ENCODE measurements around the gene DHDDS.

DNA sequence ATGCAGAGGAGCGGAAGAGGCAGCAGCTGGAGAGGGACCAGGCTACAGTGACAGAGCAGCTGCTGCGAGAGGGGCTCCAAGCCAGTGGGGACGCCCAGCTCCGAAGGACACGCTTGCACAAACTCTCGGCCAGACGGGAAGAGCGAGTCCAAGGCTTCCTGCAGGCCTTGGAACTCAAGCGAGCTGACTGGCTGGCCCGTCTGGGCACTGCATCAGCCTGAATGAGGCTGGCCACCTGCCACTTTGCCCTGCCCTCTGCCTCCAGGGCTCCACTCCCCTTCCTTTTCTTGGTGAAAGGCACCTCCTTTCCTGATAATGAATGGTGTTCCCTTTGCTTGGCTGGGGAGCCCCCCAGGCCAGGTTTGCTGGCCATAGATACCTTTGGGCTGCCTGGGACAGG, 36.8 kb downstream of the DHDDS start:
- no peak for TF ChIP-seq CTCF (conservative IDR thresholded peaks at IDR 0.05 in 1 of 2, IDR thresholded peaks at IDR 0.05 in 1 of 2; ENCODE audit: extremely low read depth in 1 of 2, insufficient read depth in 1 of 2, low read depth in 1 of 2, low read length in 2 of 2)
- TF ChIP-seq EZH2 (IDR thresholded peaks at IDR 0.05; ENCODE audit: borderline replicate concordance, low read length), result no peak

All from mammary epithelial cell (primary cell).